HG02642 (cell line): Measurements from ENCODE around the gene EXOSC10.
"Not testable (repeated sequence)": the region's sequence is repeated elsewhere in the genome, so short reads cannot be mapped to it uniquely, and the experiment has no call there.

Source experiments
- ATAC-seq: cut with Tn5 transposase; IDR thresholded peaks from one replicate; pipeline ENCODE4 v1.9.1; 2021; ENCODE audit warnings: mild to moderate bottlenecking; ENCODE audit not compliant: unreplicated experiment, poor library complexity

EXOSC10 gene

DNA sequence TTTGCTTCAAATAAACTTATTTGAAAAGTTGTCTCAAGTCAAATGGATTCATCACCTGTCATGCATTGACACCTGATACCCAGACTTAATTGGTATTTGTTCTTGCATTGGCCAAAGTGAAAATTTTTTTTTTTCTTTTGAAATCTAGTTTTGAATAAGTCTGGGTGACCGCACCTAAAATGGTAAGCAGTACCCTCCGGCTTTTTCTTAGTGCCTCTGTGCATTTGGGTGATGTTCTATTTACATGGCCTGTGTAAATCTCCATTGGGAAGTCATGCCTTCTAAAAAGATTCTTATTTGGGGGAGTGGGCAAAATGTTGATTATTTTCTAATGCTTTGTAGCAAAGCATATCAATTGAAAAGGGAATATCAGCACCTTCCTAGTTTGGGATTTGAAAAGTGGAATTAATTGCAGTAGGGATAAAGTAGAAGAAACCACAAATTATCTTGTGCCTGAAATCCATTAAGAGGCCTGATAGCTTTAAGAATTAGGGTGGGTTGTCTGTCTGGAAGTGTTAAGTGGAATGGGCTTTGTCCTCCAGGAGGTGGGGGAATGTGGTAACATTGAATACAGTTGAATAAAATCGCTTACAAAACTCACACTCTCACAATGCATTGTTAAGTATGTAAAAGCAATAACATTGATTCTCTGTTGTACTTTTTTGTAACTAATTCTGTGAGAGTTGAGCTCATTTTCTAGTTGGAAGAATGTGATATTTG, 75.4 kb downstream of the EXOSC10 start:
- ATAC-seq, result no peak

DNA sequence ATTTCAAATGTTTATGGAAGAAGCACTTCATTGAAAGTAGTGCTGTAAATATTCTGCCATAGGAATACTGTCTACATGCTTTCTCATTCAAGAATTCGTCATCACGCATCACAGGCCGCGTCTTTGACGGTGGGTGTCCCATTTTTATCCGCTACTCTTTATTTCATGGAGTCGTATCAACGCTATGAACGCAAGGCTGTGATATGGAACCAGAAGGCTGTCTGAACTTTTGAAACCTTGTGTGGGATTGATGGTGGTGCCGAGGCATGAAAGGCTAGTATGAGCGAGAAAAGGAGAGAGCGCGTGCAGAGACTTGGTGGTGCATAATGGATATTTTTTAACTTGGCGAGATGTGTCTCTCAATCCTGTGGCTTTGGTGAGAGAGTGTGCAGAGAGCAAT, 76.5 kb downstream of the EXOSC10 start:
- no peak for ATAC-seq

DNA sequence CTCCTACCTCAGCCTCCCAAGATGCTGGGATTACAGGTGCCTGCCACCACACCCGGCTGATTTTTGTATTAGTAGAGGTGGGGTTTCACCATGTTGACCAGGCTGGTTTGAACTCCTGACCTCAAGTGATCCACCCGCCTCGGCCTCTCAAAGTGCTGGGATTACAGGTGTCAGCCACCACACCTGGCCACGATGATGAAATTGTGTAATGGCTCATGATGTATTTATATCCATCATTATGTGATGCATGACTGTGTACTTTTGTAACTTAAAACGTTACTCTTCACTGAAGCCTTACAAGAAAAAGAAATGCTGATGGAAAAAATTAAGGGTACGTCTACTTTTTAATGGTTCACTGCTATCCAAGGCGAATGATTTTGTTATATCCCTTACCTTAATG, 79.7 kb downstream of the EXOSC10 start:
- ATAC-seq, result no peak

DNA sequence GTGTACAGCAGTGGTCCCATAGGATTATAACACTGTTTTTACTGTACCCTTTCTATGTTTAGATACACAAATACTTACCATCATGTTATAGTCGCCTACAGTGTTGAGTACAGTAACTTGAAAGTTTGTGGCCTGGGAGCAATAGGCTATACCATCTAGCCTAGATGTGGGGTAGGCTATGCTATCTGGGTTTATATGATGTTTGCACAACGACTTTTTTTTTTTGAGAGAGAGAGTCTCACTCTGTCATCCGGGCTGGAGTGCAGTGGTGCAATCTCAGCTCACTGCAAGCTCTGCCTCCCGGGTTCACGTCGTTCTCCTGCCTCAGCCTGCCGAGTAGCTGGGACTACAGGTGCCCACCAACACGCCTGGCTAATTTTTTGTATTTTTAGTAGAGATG, 80.3 kb downstream of the EXOSC10 start:
- not testable (repeated sequence) for ATAC-seq
